Heart left ventricle (tissue), 13 donors: ENCODE data around the gene PLA2G6.
"Not testable (repeated sequence)": the region's sequence is repeated elsewhere in the genome, so short reads cannot be mapped to it uniquely, and the experiment has no call there.

ENCODE experiments used
- CTCF ChIP-seq, 12 donors: fragments of 200-600 bp; sonication (generic) in 4 of 12; IDR thresholded peaks; one replicate each; pipeline versions ENCODE4 v1.5.0 to v1.8.0; 2018 to 2022; ENCODE audit warnings: antibody characterized with exemption in 12 of 12, mild to moderate bottlenecking in 5 of 12
- POLR2A ChIP-seq, 2 donors: fragments of 450-650 bp; IDR thresholded peaks; one replicate each; pipeline ENCODE4 v1.6.1; 2017; ENCODE audit warnings: antibody characterized with exemption in 2 of 2, mild to moderate bottlenecking in 2 of 2, moderate library complexity in 2 of 2
- donor health status: ischemic (EF 13 %, LVEDD 7.1; RV severe dilation, severe dysfunction).
- donor health status: DM: no; HTN: yes; CAD: no.
- donor health status: DM: no; HTN: no; CAD: no.
- donor health status: ischemic (EF 25% LVEDD 6.9; RV normal size, moderate dysfunction).
- donor health status: ischemic (EF 25% LVEDD 5.7; RV mildly dilated, moderate dysfunction).
- donor health status: ischemic (EF 35%, LVEDD 5.7; RV mildly dilated, moderate dysfunction).
- donor health status: nonischemic (EF 11% LVEDD 7.7; RV severe dilation, severe dysfunction).
- donor health status: DM: yes; HTN: yes; CAD: no.
- donor health status: PGD.
- donor health status: ischemic (EF 29% LVEDD 5.4; RV normal size, mild dysfunction).
- donor health status: nonischemic (EF 23%, LVEDD 6.1; RV moderate dilation, normal function).

GRCh38 chr22:38178605-38178937 is 3.1 kb downstream of the PLA2G6 start:
- not testable (repeated sequence) for TF ChIP-seq CTCF, POLR2A (IDR thresholded peaks at IDR 0.05)
